Keratinocyte (primary cell): ENCODE data around the gene UNG. TPM values are rescaled to one million over a fixed set of nuclear protein-coding genes. Genes with fewer than 3 reads are reported as not detected.

ENCODE experiments used
- DNase-seq: peaks from one replicate; pipeline ENCODE4 v3.0.0-alpha.2; 2011; ENCODE audit warnings: low read depth, missing footprints, low spot score
- FAIRE-seq: peaks from 2 replicates; lab custom pipeline; 2011; peaks lifted over from hg19 to GRCh38; lab: Jason Lieb, UNC
- H2AFZ ChIP-seq: 2 replicates; pipeline ENCODE4 v1.6.0; 2012; ENCODE audit warnings: low read length, control low read depth, inconsistent platforms; ENCODE audit not compliant: control insufficient read depth
- H3K27ac ChIP-seq: 2 replicates; pipeline ENCODE4 v1.5.1; 2011; ENCODE audit warnings: low read length; ENCODE audit not compliant: control insufficient read depth, insufficient read depth
- H3K27me3 ChIP-seq: 3 replicates; pipeline ENCODE4 v1.6.0; 2011; ENCODE audit warnings: low read length; ENCODE audit not compliant: control insufficient read depth, insufficient read depth; ENCODE audit errors: extremely low read depth
- H3K36me3 ChIP-seq, 2 experiments: 2 replicates in 1 of 2; 3 replicates in 1 of 2; pipeline ENCODE4 v1.5.1; 2011; ENCODE audit warnings: low read length in 2 of 2, mild to moderate bottlenecking in 1 of 2; ENCODE audit not compliant: control insufficient read depth in 2 of 2, insufficient read depth in 2 of 2; ENCODE audit errors: extremely low read depth in 1 of 2
- H3K4me1 ChIP-seq: 3 replicates; pipeline ENCODE4 v1.5.1; 2011; ENCODE audit warnings: low read length; ENCODE audit not compliant: control insufficient read depth, insufficient read depth; ENCODE audit errors: extremely low read depth
- H3K4me2 ChIP-seq: 3 replicates; pipeline ENCODE4 v1.6.0; 2011; ENCODE audit warnings: low read depth, low read length; ENCODE audit not compliant: control insufficient read depth, insufficient read depth; ENCODE audit errors: extremely low read depth
- H3K4me3 ChIP-seq, 3 experiments: fragments of 200-600 bp in 1 of 3; sonication (generic) in 1 of 3; 2 replicates in 2 of 3; 3 replicates in 1 of 3; pipeline ENCODE4 v1.5.1; 2011 to 2016; ENCODE audit warnings: low read length in 3 of 3, mild to moderate bottlenecking in 3 of 3, control low read depth in 2 of 3, inconsistent platforms in 1 of 3, low read depth in 1 of 3, mixed read lengths in 1 of 3, mixed run types in 1 of 3, moderate library complexity in 1 of 3; ENCODE audit not compliant: control insufficient read depth in 2 of 3, insufficient read depth in 2 of 3; ENCODE audit errors: extremely low read depth in 1 of 3
- H3K79me2 ChIP-seq: 2 replicates; pipeline ENCODE4 v1.6.0; 2012; ENCODE audit warnings: low read length; ENCODE audit not compliant: control insufficient read depth, insufficient read depth
- H3K9ac ChIP-seq: 3 replicates; pipeline ENCODE4 v1.6.0; 2011; ENCODE audit warnings: low read length; ENCODE audit not compliant: control insufficient read depth, insufficient read depth; ENCODE audit errors: extremely low read depth
- H3K9me1 ChIP-seq: 3 replicates; pipeline ENCODE4 v1.6.0; 2011; ENCODE audit warnings: low read length; ENCODE audit not compliant: control insufficient read depth, insufficient read depth; ENCODE audit errors: extremely low read depth
- H3K9me3 ChIP-seq: 2 replicates; pipeline ENCODE4 v1.5.1; 2012; ENCODE audit warnings: low read depth, low read length; ENCODE audit not compliant: control insufficient read depth
- H4K20me1 ChIP-seq: 3 replicates; pipeline ENCODE4 v1.6.0; 2011; ENCODE audit warnings: low read length; ENCODE audit not compliant: control insufficient read depth, insufficient read depth; ENCODE audit errors: extremely low read depth
- EZH2 ChIP-seq: IDR thresholded peaks from one replicate; pipeline ENCODE4 v1.6.1; 2012; ENCODE audit warnings: inconsistent platforms, mild to moderate bottlenecking, low read length, moderate library complexity
- dilution Hi-C: fragments of 300-500 bp; cut with MboI; formaldehyde crosslinking; loops from one replicate; pipeline ENCODE4 v1.7.0; 2020; ENCODE audit warnings: low sequenced_read_pairs; ENCODE audit not compliant: extremely low pct_ligation_motif_present
- polyA plus RNA-seq, 5 experiments: library from polyadenylated mRNA; depleted of rRNA in 3 of 5; stranded (reverse) in 3 of 5; stranded (forward) in 1 of 5; unstranded in 1 of 5; fragments of >200 nt; gene quantifications; 1 replicate in 1 of 5; 2 replicates in 3 of 5; 3 replicates in 1 of 5; pipeline versions ENCODE4 v1.2.1 to v1.2.3, GENCODE V29; 2011 to 2012; ENCODE audit warnings: missing spikeins in 2 of 5, low read depth in 1 of 5, low replicate concordance in 1 of 5
- TF ChIP-seq, protein P1 (sequence below), 3 experiments: IDR thresholded peaks in 1 of 3; conservative IDR thresholded peaks in 1 of 3; optimal IDR thresholded peaks in 1 of 3; 2 replicates in 2 of 3; 3 replicates in 1 of 3; pipeline versions ENCODE3 to v1.5.1; 2011; ENCODE audit warnings: low read length in 3 of 3, mild to moderate bottlenecking in 3 of 3, moderate library complexity in 2 of 3, control low read depth in 1 of 3, inconsistent platforms in 1 of 3; ENCODE audit not compliant: insufficient read depth in 2 of 3; ENCODE audit errors: extremely low read depth in 1 of 3

The UNG gene
- polyA plus RNA-seq, 1 donor (not counting 4 experiments of a cell fraction or from before 2014, with no cell fraction given), result 26.3 TPM

GRCh38 chr12:109150124-109150640 is 52.8 kb downstream of the UNG start:
- Histone ChIP-seq H3K36me3 (no peaks in the 10 kb centered on the region), H3K27ac (no peak overlapping the region), H4K20me1 (no peaks in the 10 kb centered on the region), H3K79me2 (no peaks in the 10 kb centered on the region), H3K4me3 (no peak overlapping the region), H3K9ac (no peak overlapping the region), H3K27me3 (peaks cover 5% of the 10 kb centered on the region), H2AFZ (no peak overlapping the region), H3K9me1 (no peaks in the 10 kb centered on the region), H3K4me2 (no peak overlapping the region), H3K9me3 (no peaks in the 10 kb centered on the region), H3K4me1 (peaks cover 6% of the 10 kb centered on the region)
- no peak for DNase-seq
- dilution Hi-C loops, result no loop called here
- TF ChIP-seq, protein P1, sequence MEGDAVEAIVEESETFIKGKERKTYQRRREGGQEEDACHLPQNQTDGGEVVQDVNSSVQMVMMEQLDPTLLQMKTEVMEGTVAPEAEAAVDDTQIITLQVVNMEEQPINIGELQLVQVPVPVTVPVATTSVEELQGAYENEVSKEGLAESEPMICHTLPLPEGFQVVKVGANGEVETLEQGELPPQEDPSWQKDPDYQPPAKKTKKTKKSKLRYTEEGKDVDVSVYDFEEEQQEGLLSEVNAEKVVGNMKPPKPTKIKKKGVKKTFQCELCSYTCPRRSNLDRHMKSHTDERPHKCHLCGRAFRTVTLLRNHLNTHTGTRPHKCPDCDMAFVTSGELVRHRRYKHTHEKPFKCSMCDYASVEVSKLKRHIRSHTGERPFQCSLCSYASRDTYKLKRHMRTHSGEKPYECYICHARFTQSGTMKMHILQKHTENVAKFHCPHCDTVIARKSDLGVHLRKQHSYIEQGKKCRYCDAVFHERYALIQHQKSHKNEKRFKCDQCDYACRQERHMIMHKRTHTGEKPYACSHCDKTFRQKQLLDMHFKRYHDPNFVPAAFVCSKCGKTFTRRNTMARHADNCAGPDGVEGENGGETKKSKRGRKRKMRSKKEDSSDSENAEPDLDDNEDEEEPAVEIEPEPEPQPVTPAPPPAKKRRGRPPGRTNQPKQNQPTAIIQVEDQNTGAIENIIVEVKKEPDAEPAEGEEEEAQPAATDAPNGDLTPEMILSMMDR (optimal IDR thresholded peaks at IDR 0.05 in 1 of 3, IDR thresholded peaks at IDR 0.05 in 1 of 3, conservative IDR thresholded peaks at IDR 0.05 in 1 of 3; ENCODE audit: extremely low read depth in 1 of 3, insufficient read depth in 2 of 3, low read length in 3 of 3), result no peak
- TF ChIP-seq EZH2, result no peak
- no peak for FAIRE-seq

GRCh38 chr12:109151457-109151856 is 54.1 kb downstream of the UNG start:
- TF ChIP-seq, protein P1 (optimal IDR thresholded peaks at IDR 0.05 in 1 of 3, IDR thresholded peaks at IDR 0.05 in 1 of 3, conservative IDR thresholded peaks at IDR 0.05 in 1 of 3; ENCODE audit: extremely low read depth in 1 of 3, insufficient read depth in 2 of 3, low read length in 3 of 3), result no peak
- TF ChIP-seq EZH2, result no peak
- Histone ChIP-seq H4K20me1 (no peaks in the 10 kb centered on the region), H3K9me3 (no peaks in the 10 kb centered on the region), H3K27ac (no peak overlapping the region), H3K4me2 (no peak overlapping the region), H3K4me1 (peaks cover 8% of the 10 kb centered on the region), H3K9me1 (no peaks in the 10 kb centered on the region), H3K27me3 (peaks cover 5% of the 10 kb centered on the region), H2AFZ (no peak overlapping the region), H3K79me2 (no peaks in the 10 kb centered on the region), H3K36me3 (no peaks in the 10 kb centered on the region), H3K4me3 (no peak overlapping the region), H3K9ac (no peak overlapping the region)
- no peak for FAIRE-seq
- dilution Hi-C loops, result no loop called here
- DNase-seq, result no peak
